Measurements from ENCODE around the gene NDUFAF5. TPM values are rescaled to one million over a fixed set of nuclear protein-coding genes. Genes with fewer than 3 reads are reported as not detected.

NDUFAF5 gene
- total and polyA plus RNA-seq, 2 donors from 2014 or later = 26.4 to 52.1 TPM

DNA sequence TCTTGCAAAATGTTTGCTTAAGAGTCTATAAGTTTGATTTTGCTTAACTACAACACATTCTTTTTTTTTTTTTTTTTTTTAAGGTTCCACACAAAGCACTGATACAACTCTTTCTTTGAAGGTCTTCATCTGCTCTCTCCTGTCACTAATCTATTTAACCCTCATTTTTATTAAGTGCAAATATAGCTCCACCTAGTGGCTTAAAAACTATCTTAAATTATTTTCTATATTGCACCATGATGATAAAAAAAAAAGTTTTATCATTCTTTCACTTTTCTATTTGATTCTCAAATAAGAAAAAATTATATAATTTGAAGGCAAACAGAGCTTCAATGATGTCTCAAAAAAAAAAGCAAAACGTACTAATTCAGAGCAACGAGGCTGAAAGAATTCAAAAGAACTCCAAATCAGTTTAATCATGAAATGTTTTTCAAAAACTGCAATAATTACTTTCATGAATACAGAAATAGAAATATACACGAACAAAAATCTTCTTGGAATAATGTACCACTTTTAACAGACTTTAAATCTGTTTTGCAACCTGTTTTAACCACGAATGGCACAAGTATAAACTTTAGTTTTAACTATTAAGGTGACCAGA is 12.9 kb upstream of the NDUFAF5 start:
- H3K4me3 ChIP-seq (ENCODE audit: low read length in 3 of 3) = no peak overlapping the region

DNA sequence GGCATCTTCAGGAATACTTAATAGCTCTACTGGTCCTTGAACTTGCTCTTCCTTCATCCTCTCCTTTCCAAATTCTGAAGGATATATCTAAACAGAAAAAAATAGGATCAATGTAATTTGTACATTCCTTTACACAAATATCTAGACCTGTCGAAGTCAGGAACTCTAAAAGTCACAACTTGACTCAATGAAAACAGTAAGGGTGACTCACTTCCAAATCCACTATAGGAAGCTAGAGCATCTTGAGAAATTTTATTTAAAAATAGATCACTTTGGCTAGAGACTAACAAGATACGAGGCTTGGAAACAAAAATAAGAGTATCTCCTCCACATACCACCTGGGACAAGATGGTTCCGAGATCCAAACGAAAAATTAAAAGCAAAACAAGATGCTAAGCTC is 12.3 kb upstream of the NDUFAF5 start:
- FAIRE-seq (no peak), DNase-seq (no peak)
- Histone ChIP-seq H3K27ac (ENCODE audit: low read depth in 2 of 2, low read length in 2 of 2) (no peak overlapping the region), H3K4me1 (ENCODE audit: control insufficient read depth in 2 of 3, insufficient read depth in 2 of 3, low read depth in 1 of 3, low read length in 3 of 3) (no peaks in the 10 kb centered on the region), H3K36me3 (ENCODE audit: control insufficient read depth in 2 of 3, insufficient read depth in 3 of 3, low read length in 3 of 3) (peaks cover 15 to 31% (median 21%) of the 10 kb centered on the region in 3 donors), H3K4me3 (ENCODE audit: low read length in 3 of 3) (no peak overlapping the region), H3K27me3 (ENCODE audit: control insufficient read depth, insufficient read depth, low read length) (no peaks in the 10 kb centered on the region), H3K9ac (ENCODE audit: low read length in 3 of 3) (no peak overlapping the region), H3K9me3 (ENCODE audit: control insufficient read depth in 2 of 3, insufficient read depth in 1 of 3, low read length in 3 of 3) (no peaks in the 10 kb centered on the region)
- TF ChIP-seq, protein P1, sequence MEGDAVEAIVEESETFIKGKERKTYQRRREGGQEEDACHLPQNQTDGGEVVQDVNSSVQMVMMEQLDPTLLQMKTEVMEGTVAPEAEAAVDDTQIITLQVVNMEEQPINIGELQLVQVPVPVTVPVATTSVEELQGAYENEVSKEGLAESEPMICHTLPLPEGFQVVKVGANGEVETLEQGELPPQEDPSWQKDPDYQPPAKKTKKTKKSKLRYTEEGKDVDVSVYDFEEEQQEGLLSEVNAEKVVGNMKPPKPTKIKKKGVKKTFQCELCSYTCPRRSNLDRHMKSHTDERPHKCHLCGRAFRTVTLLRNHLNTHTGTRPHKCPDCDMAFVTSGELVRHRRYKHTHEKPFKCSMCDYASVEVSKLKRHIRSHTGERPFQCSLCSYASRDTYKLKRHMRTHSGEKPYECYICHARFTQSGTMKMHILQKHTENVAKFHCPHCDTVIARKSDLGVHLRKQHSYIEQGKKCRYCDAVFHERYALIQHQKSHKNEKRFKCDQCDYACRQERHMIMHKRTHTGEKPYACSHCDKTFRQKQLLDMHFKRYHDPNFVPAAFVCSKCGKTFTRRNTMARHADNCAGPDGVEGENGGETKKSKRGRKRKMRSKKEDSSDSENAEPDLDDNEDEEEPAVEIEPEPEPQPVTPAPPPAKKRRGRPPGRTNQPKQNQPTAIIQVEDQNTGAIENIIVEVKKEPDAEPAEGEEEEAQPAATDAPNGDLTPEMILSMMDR (IDR thresholded peaks at IDR 0.05; ENCODE audit: borderline replicate concordance, extremely low read depth, insufficient read depth) = no peak
- intact Hi-C loops (cut with DNase I) = loop anchor here (10.0 kb wide), 1 partner anchor 648 kb away; no protein-coding TSS in a partner anchor

More for the DNA sequence above, 12.9 kb upstream of the NDUFAF5 start:
- H3K9ac ChIP-seq (ENCODE audit: low read length in 3 of 3) = no peak overlapping the region
- intact Hi-C loops (cut with DNase I) = loop anchor here (10.0 kb wide), 1 partner anchor 647 kb away; no protein-coding TSS in a partner anchor
- TF ChIP-seq, protein P1 (IDR thresholded peaks at IDR 0.05; ENCODE audit: borderline replicate concordance, extremely low read depth, insufficient read depth) = peak; percentile 20
- H3K27ac ChIP-seq (ENCODE audit: low read depth in 2 of 2, low read length in 2 of 2) = no peak overlapping the region
- no peaks in the 10 kb centered on the region for H3K9me3 ChIP-seq (ENCODE audit: control insufficient read depth in 2 of 3, insufficient read depth in 1 of 3, low read length in 3 of 3)
- H3K36me3 ChIP-seq (ENCODE audit: control insufficient read depth in 2 of 3, insufficient read depth in 3 of 3, low read length in 3 of 3) = peaks cover 15 to 35% (median 21%) of the 10 kb centered on the region in 3 donors
- no peaks in the 10 kb centered on the region for H3K4me1 ChIP-seq (ENCODE audit: control insufficient read depth in 2 of 3, insufficient read depth in 2 of 3, low read depth in 1 of 3, low read length in 3 of 3)
- FAIRE-seq (peak; percentile 87), DNase-seq (peak in 2 of 5 donors; percentile 6 to 42)
- no peaks in the 10 kb centered on the region for H3K27me3 ChIP-seq (ENCODE audit: control insufficient read depth, insufficient read depth, low read length)

DNA sequence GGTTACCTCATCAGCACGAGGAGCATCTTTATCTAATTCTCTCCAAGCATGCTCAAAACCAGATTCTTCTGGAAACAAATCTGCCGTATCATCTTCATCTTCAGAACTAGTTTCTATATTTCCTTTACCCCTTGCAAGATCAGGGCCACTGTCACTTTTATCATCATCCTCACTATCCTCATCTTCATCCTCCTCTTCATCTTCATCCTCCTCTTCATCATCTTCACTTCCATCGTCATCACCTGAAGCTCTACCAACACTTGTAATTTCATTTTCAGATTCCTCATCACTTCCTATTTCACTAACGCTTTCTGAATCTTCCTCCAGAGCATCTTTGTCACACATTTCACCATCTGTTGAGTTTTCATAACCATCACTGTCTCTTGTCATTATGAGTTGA is 9.0 kb upstream of the NDUFAF5 start:
- H3K36me3 ChIP-seq (ENCODE audit: control insufficient read depth in 2 of 3, insufficient read depth in 3 of 3, low read length in 3 of 3) = peaks cover 14 to 28% (median 15%) of the 10 kb centered on the region in 3 donors
- H3K27me3 ChIP-seq (ENCODE audit: control insufficient read depth, insufficient read depth, low read length) = no peaks in the 10 kb centered on the region
- H3K4me1 ChIP-seq (ENCODE audit: control insufficient read depth in 2 of 3, insufficient read depth in 2 of 3, low read depth in 1 of 3, low read length in 3 of 3) = no peaks in the 10 kb centered on the region
- no peaks in the 10 kb centered on the region for H3K9me3 ChIP-seq (ENCODE audit: control insufficient read depth in 2 of 3, insufficient read depth in 1 of 3, low read length in 3 of 3)
- H3K27ac ChIP-seq (ENCODE audit: low read depth in 2 of 2, low read length in 2 of 2) = no peak overlapping the region
- intact Hi-C loops (cut with DNase I) = loop anchor here (10.0 kb wide), 1 partner anchor 651 kb away; no protein-coding TSS in a partner anchor
- FAIRE-seq (no peak), DNase-seq (no peak)
- TF ChIP-seq, protein P1 (IDR thresholded peaks at IDR 0.05; ENCODE audit: borderline replicate concordance, extremely low read depth, insufficient read depth) = no peak
- H3K4me3 ChIP-seq (ENCODE audit: low read length in 3 of 3) = no peak overlapping the region
- no peak overlapping the region for H3K9ac ChIP-seq (ENCODE audit: low read length in 3 of 3)

All from kidney (tissue), 14 donors.